Activated B cell treated with CpG ODN at 0.5 μM for 24 hours (primary cell): ENCODE data around the gene ELP6. TPM values are rescaled to one million over a fixed set of nuclear protein-coding genes. Genes with fewer than 3 reads are reported as not detected.
A peak's percentile ranks its signal among the peaks of the same experiment; 100 is the strongest.
"Not testable (repeated sequence)": the region's sequence is repeated elsewhere in the genome, so short reads cannot be mapped to it uniquely, and the experiment has no call there.

ENCODE experiments used
- ATAC-seq: fragments of 200-7000 bp; cut with Tn5 transposase; one replicate; pipeline ENCODE4 v1.10.0; 2021; ENCODE audit warnings: low read depth, mild to moderate bottlenecking, moderate library complexity
- CTCF ChIA-PET: fragments of 350-600 bp; sonication (Branson Sonifier 250); formaldehyde crosslinking; loops from one replicate; lab custom pipeline; 2021; ENCODE audit warnings: antibody characterized with exemption; lab: Charles Lee
- POLR2A ChIA-PET: fragments of 350-600 bp; sonication (Branson Sonifier 250); formaldehyde crosslinking; loops from one replicate; lab custom pipeline; 2021; ENCODE audit warnings: antibody characterized with exemption; lab: Charles Lee
- DNase-seq: peaks from one replicate; pipeline ENCODE4 v3.0.0; 2022
- H3K27ac Mint-ChIP-seq: one replicate; pipeline ENCODE4 v1.8.0; 2020; ENCODE audit warnings: mixed read lengths
- H3K27me3 Mint-ChIP-seq: one replicate; pipeline ENCODE4 v1.8.0; 2021; ENCODE audit warnings: mixed read lengths
- H3K36me3 Mint-ChIP-seq: one replicate; pipeline ENCODE4 v1.8.0; 2021; ENCODE audit warnings: low read depth, mixed read lengths
- H3K4me1 Mint-ChIP-seq: one replicate; pipeline ENCODE4 v1.8.0; 2021; ENCODE audit warnings: mixed read lengths
- H3K4me3 Mint-ChIP-seq: one replicate; pipeline ENCODE4 v1.8.0; 2020; ENCODE audit warnings: mild to moderate bottlenecking, mixed read lengths
- H3K9me3 Mint-ChIP-seq: one replicate; pipeline ENCODE4 v1.8.0; 2020; ENCODE audit warnings: mixed read lengths
- intact Hi-C: fragments of 100-400 bp; cut with micrococcal nuclease; formaldehyde crosslinking; loops from one replicate; pipeline ENCODE4 v1.15.1; 2024
- total RNA-seq: library from RNA; stranded (reverse); gene quantifications from 2 replicates; pipeline ENCODE4 v1.2.3, GENCODE V29; 2022
- TF ChIP-seq, protein P1 (sequence below): fragments of 200-600 bp; IDR thresholded peaks from one replicate; pipeline ENCODE4 v1.8.0; 2022; ENCODE audit warnings: antibody characterized with exemption, mild to moderate bottlenecking

ELP6 gene
- total RNA-seq, 1 donor from 2014 or later: 45.4 TPM

DNA sequence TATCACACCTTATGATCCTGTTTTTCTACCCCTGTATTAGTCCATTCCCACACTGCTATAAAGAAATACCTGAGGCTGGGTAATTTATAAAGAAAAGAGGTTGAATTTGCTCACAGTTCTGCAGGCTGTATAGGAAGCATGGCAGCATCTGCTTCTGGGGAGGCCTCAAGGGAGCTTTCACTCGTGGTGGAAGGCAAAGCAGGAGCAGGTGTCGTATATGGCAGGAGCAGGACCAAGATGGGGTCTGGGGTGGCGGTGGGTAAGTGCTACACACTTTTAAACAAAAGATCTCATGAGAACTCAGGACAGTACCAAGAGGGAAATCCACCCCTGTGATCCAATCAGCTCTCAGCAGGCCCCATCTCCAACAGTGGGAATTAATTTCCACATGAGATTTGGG, 22.3 kb downstream of the ELP6 start:
- Mint-ChIP-seq H3K4me1 (peaks cover 34% of the 10 kb centered on the region), H3K36me3 (peaks cover 16% of the 10 kb centered on the region), H3K4me3 (peak overlapping the region; percentile 15), H3K9me3 (no peaks in the 10 kb centered on the region), H3K27ac (peak overlapping the region; percentile 66), H3K27me3 (no peaks in the 10 kb centered on the region)
- CTCF ChIA-PET: interaction anchor here (1.2 to 1.9 kb wide), 2 partner anchors 15 to 70 kb away, joined by 3 to 6 read pairs; no protein-coding TSS in a partner anchor
- DNase-seq (no peak), ATAC-seq (peak; percentile 28)
- TF ChIP-seq, protein P1, sequence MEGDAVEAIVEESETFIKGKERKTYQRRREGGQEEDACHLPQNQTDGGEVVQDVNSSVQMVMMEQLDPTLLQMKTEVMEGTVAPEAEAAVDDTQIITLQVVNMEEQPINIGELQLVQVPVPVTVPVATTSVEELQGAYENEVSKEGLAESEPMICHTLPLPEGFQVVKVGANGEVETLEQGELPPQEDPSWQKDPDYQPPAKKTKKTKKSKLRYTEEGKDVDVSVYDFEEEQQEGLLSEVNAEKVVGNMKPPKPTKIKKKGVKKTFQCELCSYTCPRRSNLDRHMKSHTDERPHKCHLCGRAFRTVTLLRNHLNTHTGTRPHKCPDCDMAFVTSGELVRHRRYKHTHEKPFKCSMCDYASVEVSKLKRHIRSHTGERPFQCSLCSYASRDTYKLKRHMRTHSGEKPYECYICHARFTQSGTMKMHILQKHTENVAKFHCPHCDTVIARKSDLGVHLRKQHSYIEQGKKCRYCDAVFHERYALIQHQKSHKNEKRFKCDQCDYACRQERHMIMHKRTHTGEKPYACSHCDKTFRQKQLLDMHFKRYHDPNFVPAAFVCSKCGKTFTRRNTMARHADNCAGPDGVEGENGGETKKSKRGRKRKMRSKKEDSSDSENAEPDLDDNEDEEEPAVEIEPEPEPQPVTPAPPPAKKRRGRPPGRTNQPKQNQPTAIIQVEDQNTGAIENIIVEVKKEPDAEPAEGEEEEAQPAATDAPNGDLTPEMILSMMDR: no peak
- POLR2A ChIA-PET: interaction anchor here (0.6 to 2.8 kb wide), 3 partner anchors 15 to 1573 kb away, joined by 5 to 20 read pairs (median 5); partner anchors contain the start of genes ELP6 and SCAP
- intact Hi-C loops: no loop called here

DNA sequence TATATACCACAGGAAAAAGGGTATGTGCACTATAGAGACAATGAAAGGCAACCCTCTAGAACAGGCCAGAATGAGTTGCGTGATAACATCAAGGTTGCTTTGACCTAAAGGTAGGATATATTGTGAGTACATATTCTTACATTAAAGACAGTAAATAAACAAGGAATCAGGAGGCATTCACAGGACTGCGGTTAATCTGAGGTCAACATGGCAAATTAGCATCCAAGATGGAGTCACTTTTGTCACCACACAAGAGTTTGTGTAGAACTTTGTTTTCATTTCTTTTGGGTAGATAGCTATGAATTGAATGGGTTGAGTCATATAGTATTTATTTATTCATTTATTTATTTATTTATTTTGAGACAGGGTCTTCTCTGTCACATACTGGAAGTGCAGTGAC, 26.2 kb downstream of the ELP6 start:
- no peak overlapping the region for H3K27ac Mint-ChIP-seq
- intact Hi-C loops: no loop called here
- DNase-seq: no peak
- TF ChIP-seq, protein P1: no peak
- H3K27me3 Mint-ChIP-seq: no peaks in the 10 kb centered on the region
- no peaks in the 10 kb centered on the region for H3K9me3 Mint-ChIP-seq
- no peak for ATAC-seq
- H3K36me3 Mint-ChIP-seq: peaks cover 3% of the 10 kb centered on the region
- ChIA-PET POLR2A (no interaction called here), CTCF (no interaction called here)
- H3K4me3 Mint-ChIP-seq: no peak overlapping the region
- peaks cover 20% of the 10 kb centered on the region for H3K4me1 Mint-ChIP-seq

DNA sequence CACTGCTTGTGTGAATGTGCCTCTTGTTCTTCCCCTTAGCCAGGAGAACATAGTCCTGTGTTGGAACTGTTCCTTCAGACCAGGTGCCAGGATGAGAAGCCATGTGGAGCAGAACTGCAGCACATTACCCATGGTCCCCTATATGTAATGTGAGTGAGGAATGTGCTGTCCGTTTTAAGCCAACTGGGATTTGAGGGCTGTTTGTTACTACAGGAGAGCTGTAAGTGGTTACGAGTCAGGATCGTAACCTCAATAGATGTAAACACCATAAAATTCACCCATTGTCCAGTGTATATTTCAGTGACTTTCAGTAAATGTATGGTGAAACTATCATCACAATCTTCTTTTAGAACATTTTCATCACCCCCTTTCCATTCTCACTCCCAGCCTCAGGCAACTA, 27.7 kb downstream of the ELP6 start:
- Mint-ChIP-seq H3K4me1 (peaks cover 5% of the 10 kb centered on the region), H3K27me3 (no peaks in the 10 kb centered on the region), H3K9me3 (no peaks in the 10 kb centered on the region), H3K36me3 (peaks cover 3% of the 10 kb centered on the region), H3K4me3 (no peak overlapping the region), H3K27ac (no peak overlapping the region)
- TF ChIP-seq, protein P1: no peak
- DNase-seq (no peak), ATAC-seq (no peak)
- CTCF ChIA-PET: no interaction called here
- intact Hi-C loops: no loop called here
- POLR2A ChIA-PET: no interaction called here

DNA sequence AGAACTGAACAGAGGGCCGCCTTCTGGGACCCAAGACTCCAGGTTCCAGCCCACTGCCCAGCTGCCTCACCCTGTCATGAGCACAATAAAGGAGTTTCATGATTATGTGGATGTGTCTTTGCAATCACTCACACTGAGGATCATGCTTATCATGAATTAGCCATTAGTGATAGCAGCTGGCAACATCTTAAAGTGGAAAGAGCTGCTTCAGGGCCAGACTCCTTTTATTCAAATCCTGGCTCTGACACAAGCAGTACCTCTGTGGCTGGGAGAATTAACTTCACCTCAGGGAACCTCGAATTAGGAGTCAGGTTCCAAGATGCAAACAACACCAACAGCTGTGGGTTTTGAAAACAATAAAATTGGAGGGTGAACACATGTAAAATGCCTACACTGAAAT, 31.1 kb downstream of the ELP6 start:
- Mint-ChIP-seq H3K27me3 (no peaks in the 10 kb centered on the region), H3K4me3 (no peak overlapping the region), H3K36me3 (peaks cover 2% of the 10 kb centered on the region), H3K27ac (no peak overlapping the region), H3K4me1 (no peaks in the 10 kb centered on the region), H3K9me3 (no peaks in the 10 kb centered on the region)
- ATAC-seq (no peak), DNase-seq (no peak)
- ChIA-PET CTCF (no interaction called here), POLR2A (interaction anchor here (0.9 kb wide), 1 partner anchor 29 kb away, joined by 3 read pairs; no protein-coding TSS in a partner anchor)
- TF ChIP-seq, protein P1: no peak
- intact Hi-C loops: no loop called here

DNA sequence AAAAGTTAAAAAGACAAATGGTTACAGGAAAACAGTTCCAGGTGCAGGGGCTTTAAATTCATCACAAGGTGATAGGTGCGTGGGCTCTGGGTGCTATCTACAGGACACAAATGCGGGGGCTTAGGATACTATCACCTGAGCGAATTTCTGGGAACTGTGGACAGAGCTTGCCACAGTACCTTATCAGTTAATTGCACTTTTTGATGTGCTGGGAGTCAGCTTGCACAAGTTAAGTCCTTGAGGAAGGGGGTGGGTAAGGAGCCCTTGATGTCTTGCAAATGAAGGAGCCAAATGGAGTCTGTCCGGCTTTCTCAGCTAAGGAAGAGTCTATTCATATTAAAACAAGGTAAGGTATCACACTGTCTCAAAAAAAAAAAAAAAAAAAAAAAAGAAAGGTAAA, 31.7 kb downstream of the ELP6 start:
- H3K4me1 Mint-ChIP-seq, ATAC-seq, DNase-seq, H3K27ac Mint-ChIP-seq, H3K4me3 Mint-ChIP-seq, CTCF ChIA-PET, H3K9me3 Mint-ChIP-seq, H3K36me3 Mint-ChIP-seq, intact Hi-C loops, H3K27me3 Mint-ChIP-seq: not testable (repeated sequence)
- POLR2A ChIA-PET: interaction anchor here (0.9 kb wide), 1 partner anchor 29 kb away, joined by 3 read pairs; no protein-coding TSS in a partner anchor

DNA sequence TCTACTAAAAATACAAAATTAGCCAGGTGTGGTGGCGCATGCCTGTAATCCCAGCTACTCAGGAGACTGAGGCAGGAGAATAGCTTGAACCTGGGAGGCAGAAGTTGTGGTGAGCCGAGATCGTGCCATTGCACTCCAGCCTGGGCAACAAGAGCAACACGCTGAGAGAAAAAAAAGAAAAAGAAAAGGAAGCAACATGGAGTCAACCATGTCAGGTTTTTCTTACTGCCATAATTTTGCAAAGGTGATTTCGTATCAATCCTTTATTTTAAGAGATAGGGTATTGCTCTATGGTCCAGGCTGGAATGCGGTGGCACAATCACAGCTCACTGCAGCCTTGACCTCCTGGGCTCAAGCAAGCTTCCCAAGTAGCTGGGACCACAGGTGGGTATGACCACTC, 33.2 kb downstream of the ELP6 start:
- CTCF ChIA-PET, intact Hi-C loops, H3K27ac Mint-ChIP-seq, H3K27me3 Mint-ChIP-seq, ATAC-seq, H3K4me3 Mint-ChIP-seq, H3K9me3 Mint-ChIP-seq, DNase-seq, H3K36me3 Mint-ChIP-seq: not testable (repeated sequence)
- peaks cover 12% of the 10 kb centered on the region for H3K4me1 Mint-ChIP-seq
- POLR2A ChIA-PET: interaction anchor here (0.7 kb wide), 1 partner anchor 59 kb away, joined by 4 read pairs; no protein-coding TSS in a partner anchor
